ENCODE measurements around the gene CHRM4. TPM values are rescaled to one million over a fixed set of nuclear protein-coding genes. Genes with fewer than 3 reads are reported as not detected.

CHRM4 gene
- total RNA-seq, 2 experiments from 2014 or later, result not detected

GRCh38 chr11:46335890-46336562 lies 55.5 kb downstream of the CHRM4 start:
- POLR2A ChIA-PET, result no interaction called here
- no peak overlapping the region for H3K27ac Mint-ChIP-seq
- H3K27me3 Mint-ChIP-seq, result no peaks in the 10 kb centered on the region
- ATAC-seq (no peak), DNase-seq (no peak)
- H3K4me3 Mint-ChIP-seq, result no peak overlapping the region
- no peak for TF ChIP-seq CTCF (IDR thresholded peaks at IDR 0.05)
- no peaks in the 10 kb centered on the region for H3K9me3 Mint-ChIP-seq
- no peaks in the 10 kb centered on the region for H3K36me3 Mint-ChIP-seq (ENCODE audit: low read depth)
- intact Hi-C loops (cut with micrococcal nuclease), result no loop called here
- CTCF ChIA-PET, result interaction anchor here (1.8 kb wide), 1 partner anchor 9 kb away, joined by 5 read pairs; no protein-coding TSS in a partner anchor
- H3K4me1 Mint-ChIP-seq (ENCODE audit: low read depth), result peaks cover 40% of the 10 kb centered on the region

GRCh38 chr11:46335271-46335670 lies 56.3 kb downstream of the CHRM4 start:
- Mint-ChIP-seq H3K36me3 (ENCODE audit: low read depth) (no peaks in the 10 kb centered on the region), H3K4me3 (no peak overlapping the region), H3K9me3 (no peaks in the 10 kb centered on the region), H3K27me3 (no peaks in the 10 kb centered on the region), H3K4me1 (ENCODE audit: low read depth) (peaks cover 47% of the 10 kb centered on the region), H3K27ac (no peak overlapping the region)
- no peak for ATAC-seq
- no peak for TF ChIP-seq CTCF (IDR thresholded peaks at IDR 0.05)
- ChIA-PET CTCF (interaction anchor here (2.1 kb wide), 1 partner anchor 17 kb away, joined by 8 read pairs; no protein-coding TSS in a partner anchor), POLR2A (interaction anchor here (1.3 kb wide), 1 partner anchor 9 kb away, joined by 4 read pairs; no protein-coding TSS in a partner anchor)
- DNase-seq, result no peak
- intact Hi-C loops (cut with micrococcal nuclease), result no loop called here

GRCh38 chr11:46334211-46334610 lies 57.4 kb downstream of the CHRM4 start:
- ATAC-seq (no peak), DNase-seq (no peak)
- Mint-ChIP-seq H3K4me1 (ENCODE audit: low read depth) (peaks cover 53% of the 10 kb centered on the region), H3K27me3 (no peaks in the 10 kb centered on the region), H3K4me3 (peak overlapping the region; percentile 67), H3K9me3 (no peaks in the 10 kb centered on the region), H3K36me3 (ENCODE audit: low read depth) (no peaks in the 10 kb centered on the region), H3K27ac (no peak overlapping the region)
- CTCF ChIA-PET, result interaction anchor here (0.9 to 6.1 kb wide), 5 partner anchors 12 to 91 kb away, joined by 3 to 71 read pairs (median 8); partner anchors contain the start of gene DGKZ
- POLR2A ChIA-PET, result interaction anchor here (1.3 to 4.3 kb wide), 2 partner anchors 10 to 14 kb away, joined by 4 to 24 read pairs; partner anchors contain the start of gene DGKZ
- intact Hi-C loops (cut with micrococcal nuclease), result no loop called here
- TF ChIP-seq CTCF (IDR thresholded peaks at IDR 0.05), result no peak

Small RNA genes lying within 50 kb of the gene (microRNA-seq; reads per million reads assigned to microRNA genes)
- gene MIR4688 (ENCODE audit: borderline microRNAs expressed, borderline replicate concordance), result not detected

Other genes starting within 250 kb of the CHRM4 start
- not detected for gene CREB3L1, start 114.1 kb downstream of the CHRM4 start, total RNA-seq
- 10 to 100 TPM; 94.4 to 94.9 TPM for gene DGKZ, start 44.3 kb downstream of the CHRM4 start, total RNA-seq
- 1 to 10 TPM; 4.2 to 4.9 TPM for gene MDK, start 10.1 kb downstream of the CHRM4 start, total RNA-seq
- 10 to 100 TPM; 24.0 to 24.1 TPM for gene AMBRA1, start 202.2 kb upstream of the CHRM4 start, total RNA-seq
- gene HARBI1, start 225.5 kb upstream of the CHRM4 start, total RNA-seq, result 1 to 10 TPM; 3.1 to 3.3 TPM
- gene ATG13, start 225.8 kb upstream of the CHRM4 start, total RNA-seq, result 10 to 100 TPM; 53.4 to 61.2 TPM